Measurements from ENCODE around the gene BACH1.
"Not testable (repeated sequence)": the region's sequence is repeated elsewhere in the genome, so short reads cannot be mapped to it uniquely, and the experiment has no call there.

Gene BACH1

GRCh38 chr21:29349702-29350101, 51.0 kb downstream of the BACH1 start:
- DNase-seq: no peak

GRCh38 chr21:29350246-29350779, 51.6 kb downstream of the BACH1 start:
- no peak for DNase-seq

- DNase-seq: no peak
Observed at GRCh38 chr21:29351691-29352090, 53.0 kb downstream of the BACH1 start.

GRCh38 chr21:29355043-29355710, 56.5 kb downstream of the BACH1 start:
- not testable (repeated sequence) for DNase-seq

GRCh38 chr21:29356291-29356690, 57.6 kb downstream of the BACH1 start:
- not testable (repeated sequence) for DNase-seq

GRCh38 chr21:29356810-29357209, 58.1 kb downstream of the BACH1 start:
- DNase-seq: not testable (repeated sequence)

GRCh38 chr21:29359718-29360117, 61.0 kb downstream of the BACH1 start:
- DNase-seq: no peak

GRCh38 chr21:29360799-29361765, 62.4 kb downstream of the BACH1 start:
- no peak for DNase-seq

- no peak for DNase-seq
Observed at GRCh38 chr21:29362758-29363157, 64.0 kb downstream of the BACH1 start.

GRCh38 chr21:29365661-29366265, 67.0 kb downstream of the BACH1 start:
- DNase-seq: no peak

- DNase-seq: no peak
Observed at GRCh38 chr21:29366532-29366931, 67.8 kb downstream of the BACH1 start.

- DNase-seq: no peak
Observed at GRCh38 chr21:29367335-29367734, 68.6 kb downstream of the BACH1 start.

- no peak for DNase-seq
Observed at GRCh38 chr21:29368906-29369305, 70.2 kb downstream of the BACH1 start.

GRCh38 chr21:29371464-29371863, 72.7 kb downstream of the BACH1 start:
- no peak for DNase-seq

GRCh38 chr21:29372063-29372802, 73.5 kb downstream of the BACH1 start:
- peak; percentile 62 for DNase-seq

- no peak for DNase-seq
Observed at GRCh38 chr21:29374481-29374880, 75.8 kb downstream of the BACH1 start.

GRCh38 chr21:29376556-29376955, 77.8 kb downstream of the BACH1 start:
- DNase-seq: no peak

GRCh38 chr21:29377266-29377665, 78.5 kb downstream of the BACH1 start:
- DNase-seq: no peak

GRCh38 chr21:29378832-29379231, 80.1 kb downstream of the BACH1 start:
- DNase-seq: no peak

- DNase-seq: no peak
Observed at GRCh38 chr21:29379517-29380054, 80.9 kb downstream of the BACH1 start.

- peak; percentile 31 for DNase-seq
Observed at GRCh38 chr21:29382030-29382654, 83.4 kb downstream of the BACH1 start.

Measured in T1000 (cell line).